H9 (cell line): ENCODE measurements around the gene DMRTA2. TPM values are rescaled to one million over a fixed set of nuclear protein-coding genes. Genes with fewer than 3 reads are reported as not detected.

ENCODE experiments used
- DNase-seq: peaks from one replicate; pipeline ENCODE4 v3.0.0-alpha.2; 2017
- H2AFZ ChIP-seq: one replicate; pipeline ENCODE4 v1.6.1; 2013; ENCODE audit warnings: mild to moderate bottlenecking, low read length, control low read depth, moderate library complexity
- H2AK5ac ChIP-seq: 2 replicates; pipeline ENCODE4 v1.6.1; 2013; ENCODE audit warnings: low read length, control low read depth, mixed read lengths; ENCODE audit not compliant: insufficient read length
- H2BK120ac ChIP-seq: one replicate; pipeline ENCODE4 v1.6.1; 2013; ENCODE audit warnings: low read depth, mild to moderate bottlenecking, low read length, control low read depth, inconsistent platforms; ENCODE audit not compliant: poor library complexity, severe bottlenecking
- H2BK12ac ChIP-seq: 2 replicates; pipeline ENCODE4 v1.6.1; 2013; ENCODE audit warnings: low read length, control low read depth, mixed read lengths, low read depth; ENCODE audit not compliant: insufficient read length
- H2BK15ac ChIP-seq: 2 replicates; pipeline ENCODE4 v1.6.1; 2013; ENCODE audit warnings: low read depth, low read length, control low read depth
- H2BK20ac ChIP-seq: one replicate; pipeline ENCODE4 v1.6.1; 2013; ENCODE audit warnings: low read depth, mild to moderate bottlenecking, low read length, control low read depth, inconsistent platforms; ENCODE audit not compliant: poor library complexity, severe bottlenecking
- H2BK5ac ChIP-seq: 2 replicates; pipeline ENCODE4 v1.6.1; 2013; ENCODE audit warnings: low read length, control low read depth, mixed read lengths; ENCODE audit not compliant: insufficient read length
- H3K14ac ChIP-seq: 2 replicates; pipeline ENCODE4 v1.6.1; 2013; ENCODE audit warnings: low read length, control low read depth; ENCODE audit not compliant: insufficient read depth
- H3K18ac ChIP-seq: 2 replicates; pipeline ENCODE4 v1.6.1; 2013; ENCODE audit warnings: low read depth, mild to moderate bottlenecking, mixed read lengths, low read length, control low read depth; ENCODE audit not compliant: insufficient read length
- H3K23ac ChIP-seq: 2 replicates; pipeline ENCODE4 v1.6.1; 2013; ENCODE audit warnings: low read length, control low read depth, mixed read lengths, low read depth; ENCODE audit not compliant: insufficient read length
- H3K23me2 ChIP-seq: 2 replicates; pipeline ENCODE4 v1.6.1; 2013; ENCODE audit warnings: low read depth, mild to moderate bottlenecking, mixed read lengths, low read length, control low read depth; ENCODE audit not compliant: insufficient read length, poor library complexity, severe bottlenecking
- H3K27ac ChIP-seq: 2 replicates; pipeline ENCODE4 v1.5.1; 2013; ENCODE audit warnings: low read length, control low read depth, mixed read lengths, low read depth; ENCODE audit not compliant: insufficient read length
- H3K27me3 ChIP-seq: 2 replicates; pipeline ENCODE4 v1.6.1; 2013; ENCODE audit warnings: low read length, control low read depth, inconsistent platforms; ENCODE audit not compliant: insufficient read depth
- H3K4ac ChIP-seq: 2 replicates; pipeline ENCODE4 v1.6.1; 2013; ENCODE audit warnings: low read depth, mild to moderate bottlenecking, control low read depth, inconsistent platforms, low read length, moderate library complexity
- H3K4me1 ChIP-seq: 2 replicates; pipeline ENCODE4 v1.6.1; 2013; ENCODE audit warnings: low read length, control low read depth, inconsistent platforms; ENCODE audit not compliant: insufficient read depth
- H3K4me2 ChIP-seq: 2 replicates; pipeline ENCODE4 v1.6.1; 2013; ENCODE audit warnings: low read length, control low read depth, mixed read lengths; ENCODE audit not compliant: insufficient read length, insufficient read depth
- H3K56ac ChIP-seq: 2 replicates; pipeline ENCODE4 v1.6.1; 2013; ENCODE audit warnings: low read depth, mild to moderate bottlenecking, mixed read lengths, low read length, control low read depth; ENCODE audit not compliant: insufficient read length
- H3K79me1 ChIP-seq: 2 replicates; pipeline ENCODE4 v1.6.1; 2013; ENCODE audit warnings: low read depth, mild to moderate bottlenecking, moderate library complexity, low read length, control low read depth, inconsistent platforms; ENCODE audit not compliant: insufficient read depth, poor library complexity, severe bottlenecking
- H3K79me2 ChIP-seq: 2 replicates; pipeline ENCODE4 v1.6.1; 2013; ENCODE audit warnings: low read length, control low read depth, inconsistent platforms; ENCODE audit not compliant: insufficient read depth
- H3K9ac ChIP-seq: 2 replicates; pipeline ENCODE4 v1.6.1; 2013; ENCODE audit warnings: low read length, control low read depth, mixed read lengths; ENCODE audit not compliant: insufficient read length; ENCODE audit errors: extremely low read depth
- H3K9me3 ChIP-seq: one replicate; pipeline ENCODE4 v1.6.1; 2013; ENCODE audit warnings: low read depth, low read length, inconsistent platforms; ENCODE audit not compliant: control insufficient read depth
- H3T11ph ChIP-seq: one replicate; pipeline ENCODE4 v1.6.1; 2013; ENCODE audit warnings: mild to moderate bottlenecking, low read length, control low read depth, inconsistent platforms
- H4K20me1 ChIP-seq: one replicate; pipeline ENCODE4 v1.6.1; 2013; ENCODE audit not compliant: control insufficient read depth, insufficient read length, insufficient read depth
- H4K5ac ChIP-seq: 2 replicates; pipeline ENCODE4 v1.6.1; 2013; ENCODE audit warnings: low read depth, mild to moderate bottlenecking, mixed read lengths, low read length, control low read depth; ENCODE audit not compliant: insufficient read length
- H4K8ac ChIP-seq: replicated peaks from 2 replicates; pipeline ENCODE4 v1.6.1; 2013; ENCODE audit warnings: low read length, control low read depth, mixed read lengths, low read depth; ENCODE audit not compliant: insufficient read length
- H4K91ac ChIP-seq: 2 replicates; pipeline ENCODE4 v1.6.1; 2013; ENCODE audit warnings: low read depth, mild to moderate bottlenecking, moderate library complexity, mixed read lengths, low read length, control low read depth; ENCODE audit not compliant: insufficient read length
- H3K27ac Mint-ChIP-seq, 3 experiments: 2 replicates in 2 of 3; 3 replicates in 1 of 3; pipeline ENCODE4 v1.8.0; 2020 to 2021; ENCODE audit warnings: mixed read lengths in 3 of 3, mild to moderate bottlenecking in 1 of 3, moderate library complexity in 1 of 3
- H3K27me3 Mint-ChIP-seq: 2 replicates; pipeline ENCODE4 v1.8.0; 2021; ENCODE audit warnings: low read depth, mild to moderate bottlenecking, moderate library complexity, mixed read lengths
- H3K36me3 Mint-ChIP-seq, 3 experiments: 2 replicates in 2 of 3; 3 replicates in 1 of 3; pipeline ENCODE4 v1.8.0; 2020 to 2021; ENCODE audit warnings: low read depth in 3 of 3, mixed read lengths in 3 of 3; ENCODE audit not compliant: insufficient read depth in 1 of 3
- H3K4me1 Mint-ChIP-seq, 2 experiments: 2 replicates each; pipeline ENCODE4 v1.8.0; 2020; ENCODE audit warnings: mixed read lengths in 2 of 2
- H3K4me3 Mint-ChIP-seq, 2 experiments: 2 replicates in 1 of 2; 3 replicates in 1 of 2; pipeline ENCODE4 v1.8.0; 2020 to 2021; ENCODE audit warnings: mild to moderate bottlenecking in 2 of 2, mixed read lengths in 2 of 2, moderate library complexity in 1 of 2
- H3K9me3 Mint-ChIP-seq, 2 experiments: 2 replicates in 1 of 2; 3 replicates in 1 of 2; pipeline ENCODE4 v1.8.0; 2020; ENCODE audit warnings: mild to moderate bottlenecking in 2 of 2, mixed read lengths in 2 of 2, moderate library complexity in 1 of 2
- WGBS: extraction: QIAGEN DNeasy Blood & Tissue Kit; methylation state at CpG from one replicate; pipeline ENCODE4 v1.1.7; 2013; ENCODE audit warnings: missing lambda C conversion rate, low lambda C conversion rate, mixed read lengths; ENCODE audit not compliant: insufficient read length; ENCODE audit errors: extremely low coverage; 5-methylcytosine and 5-hydroxymethylcytosine counted together
- total RNA-seq: library from RNA; stranded (reverse); gene quantifications from 2 replicates; pipeline ENCODE4 v1.2.1, GENCODE V29; 2021
- TF ChIP-seq, protein P1 (sequence below): fragments of 200-600 bp; sonication (generic); conservative IDR thresholded peaks from 3 replicates; pipeline ENCODE4 v1.8.0; 2021; ENCODE audit warnings: antibody characterized with exemption, mild to moderate bottlenecking

DMRTA2 gene
- total RNA-seq, 1 experiment from 2014 or later = 0.11 TPM

DNA sequence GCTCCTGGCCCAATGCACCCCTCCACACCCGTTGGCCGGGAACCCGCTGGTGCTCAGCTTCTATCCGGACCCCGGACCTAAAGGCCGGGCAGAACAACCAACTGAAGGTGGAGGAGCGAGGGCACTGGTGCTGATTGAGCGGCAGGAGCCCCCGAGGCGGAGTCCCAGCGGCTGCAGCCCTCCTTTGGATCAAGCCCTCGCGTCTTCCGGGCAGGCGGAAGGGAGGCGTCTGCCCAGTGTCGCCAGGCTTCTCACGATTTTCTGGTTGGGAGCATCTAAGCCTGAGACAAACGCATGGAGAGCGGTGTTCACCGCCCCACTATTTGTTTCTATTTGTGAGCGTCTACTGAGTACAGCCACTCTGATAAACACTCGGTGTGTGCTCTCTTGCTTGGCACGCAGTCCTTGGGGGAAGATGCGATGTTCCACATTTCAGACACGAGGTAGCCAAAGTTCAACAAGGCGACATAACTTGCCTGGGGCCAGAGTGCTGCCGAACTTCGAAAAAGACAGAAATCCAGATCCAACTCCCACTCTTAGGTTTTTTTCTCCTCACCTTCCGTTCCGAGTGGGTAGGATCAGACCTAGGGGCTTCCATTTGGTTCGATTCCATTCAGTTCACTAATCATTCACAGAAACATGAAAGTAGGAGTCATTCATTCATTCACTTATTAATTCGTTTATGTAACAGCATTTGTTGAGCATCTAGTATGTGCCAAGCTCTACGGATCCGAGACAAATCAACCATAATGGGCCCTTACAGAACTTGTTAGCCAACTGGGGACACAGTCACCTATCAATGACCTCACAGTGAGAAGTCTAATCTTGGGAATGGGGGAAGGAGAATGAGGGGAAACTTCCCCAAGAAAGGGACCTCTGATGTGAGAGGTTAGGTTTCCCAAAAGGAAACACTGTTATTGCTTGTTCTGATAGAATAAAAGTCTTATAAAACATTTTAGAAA is 4.9 kb upstream of the DMRTA2 start:
- Mint-ChIP-seq H3K27me3 (peaks cover 100% of the 10 kb centered on the region), H3K4me1 (peaks cover 28 to 48% of the 10 kb centered on the region in 2 experiments), H3K36me3 (peaks cover 0 to 3% (median 2%) of the 10 kb centered on the region in 3 experiments; a peak in 2 of 7 replicates), H3K27ac (no peak overlapping the region), H3K4me3 (peak overlapping the region in 1 of 2 experiments; percentile 24; a peak in 2 of 5 replicates), H3K9me3 (peaks cover 0 to 5% of the 10 kb centered on the region in 2 experiments; a peak in 4 of 5 replicates)
- H2BK120ac ChIP-seq = no peak overlapping the region
- H3K4me1 ChIP-seq = peaks cover 2% of the 10 kb centered on the region; the same call in 1 of the 2 replicates
- no peak overlapping the region for H3K14ac ChIP-seq
- no CpG with 5 or more reads among the region's 35 CpGs for WGBS
- no peaks in the 10 kb centered on the region for H4K20me1 ChIP-seq
- no peak overlapping the region for H4K8ac ChIP-seq
- H2AFZ ChIP-seq = no peak overlapping the region
- no peak overlapping the region for H3K4ac ChIP-seq
- H2BK20ac ChIP-seq = no peak overlapping the region
- H3K18ac ChIP-seq = no peak overlapping the region
- peaks cover 92% of the 10 kb centered on the region for H3K27me3 ChIP-seq
- no peak overlapping the region for H2BK15ac ChIP-seq
- H2BK12ac ChIP-seq = no peak overlapping the region
- no peak overlapping the region for H4K91ac ChIP-seq
- no peak overlapping the region for H3T11ph ChIP-seq
- no peak overlapping the region for H3K23ac ChIP-seq
- no peaks in the 10 kb centered on the region for H3K9me3 ChIP-seq
- H3K79me1 ChIP-seq = no peaks in the 10 kb centered on the region
- no peak overlapping the region for H2AK5ac ChIP-seq
- no peak overlapping the region for H3K27ac ChIP-seq
- TF ChIP-seq, protein P1, sequence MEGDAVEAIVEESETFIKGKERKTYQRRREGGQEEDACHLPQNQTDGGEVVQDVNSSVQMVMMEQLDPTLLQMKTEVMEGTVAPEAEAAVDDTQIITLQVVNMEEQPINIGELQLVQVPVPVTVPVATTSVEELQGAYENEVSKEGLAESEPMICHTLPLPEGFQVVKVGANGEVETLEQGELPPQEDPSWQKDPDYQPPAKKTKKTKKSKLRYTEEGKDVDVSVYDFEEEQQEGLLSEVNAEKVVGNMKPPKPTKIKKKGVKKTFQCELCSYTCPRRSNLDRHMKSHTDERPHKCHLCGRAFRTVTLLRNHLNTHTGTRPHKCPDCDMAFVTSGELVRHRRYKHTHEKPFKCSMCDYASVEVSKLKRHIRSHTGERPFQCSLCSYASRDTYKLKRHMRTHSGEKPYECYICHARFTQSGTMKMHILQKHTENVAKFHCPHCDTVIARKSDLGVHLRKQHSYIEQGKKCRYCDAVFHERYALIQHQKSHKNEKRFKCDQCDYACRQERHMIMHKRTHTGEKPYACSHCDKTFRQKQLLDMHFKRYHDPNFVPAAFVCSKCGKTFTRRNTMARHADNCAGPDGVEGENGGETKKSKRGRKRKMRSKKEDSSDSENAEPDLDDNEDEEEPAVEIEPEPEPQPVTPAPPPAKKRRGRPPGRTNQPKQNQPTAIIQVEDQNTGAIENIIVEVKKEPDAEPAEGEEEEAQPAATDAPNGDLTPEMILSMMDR = no peak
- H3K9ac ChIP-seq = no peak overlapping the region
- no peak overlapping the region for H4K5ac ChIP-seq
- H3K56ac ChIP-seq = no peak overlapping the region
- H3K79me2 ChIP-seq = no peaks in the 10 kb centered on the region
- H2BK5ac ChIP-seq = no peak overlapping the region
- peaks cover 15% of the 10 kb centered on the region for H3K23me2 ChIP-seq
- DNase-seq = peak; percentile 71
- H3K4me2 ChIP-seq = peak overlapping the region; percentile 26
